Mucosa of stomach (tissue), 1 donor: Measurements from ENCODE around the gene CDKN2B-AS1.

ENCODE experiments used
- H3K27me3 ChIP-seq: one replicate; pipeline ENCODE4 v1.7.0; 2013; ENCODE audit warnings: mild to moderate bottlenecking, low read length; ENCODE audit not compliant: control insufficient read depth, insufficient read depth
- H3K36me3 ChIP-seq: one replicate; pipeline ENCODE4 v1.7.0; 2013; ENCODE audit warnings: low read length; ENCODE audit not compliant: control insufficient read depth, insufficient read depth
- H3K4me1 ChIP-seq: one replicate; pipeline ENCODE4 v1.7.0; 2013; ENCODE audit warnings: mild to moderate bottlenecking, low read length; ENCODE audit not compliant: control insufficient read depth, insufficient read depth
- H3K4me3 ChIP-seq: one replicate; pipeline ENCODE4 v1.7.0; 2013; ENCODE audit warnings: low read length
- H3K9ac ChIP-seq: one replicate; pipeline ENCODE4 v1.7.0; 2013; ENCODE audit warnings: mild to moderate bottlenecking, low read length, moderate library complexity
- H3K9me3 ChIP-seq: one replicate; pipeline ENCODE4 v1.7.0; 2013; ENCODE audit warnings: mild to moderate bottlenecking, low read length, moderate library complexity; ENCODE audit not compliant: control insufficient read depth
- donor health status: Pancreatic carcinoma.

Gene CDKN2B-AS1

GRCh38 chr9:22111176-22111953 lies 116.8 kb downstream of the CDKN2B-AS1 start:
- Histone ChIP-seq H3K36me3 (no peaks in the 10 kb centered on the region), H3K27me3 (no peaks in the 10 kb centered on the region), H3K9me3 (no peaks in the 10 kb centered on the region), H3K4me3 (no peak overlapping the region), H3K4me1 (peaks cover 45% of the 10 kb centered on the region), H3K9ac (no peak overlapping the region)

GRCh38 chr9:22111954-22112247 lies 117.3 kb downstream of the CDKN2B-AS1 start:
- Histone ChIP-seq H3K36me3 (no peaks in the 10 kb centered on the region), H3K9ac (no peak overlapping the region), H3K27me3 (no peaks in the 10 kb centered on the region), H3K9me3 (no peaks in the 10 kb centered on the region), H3K4me1 (peaks cover 42% of the 10 kb centered on the region), H3K4me3 (no peak overlapping the region)

DNA sequence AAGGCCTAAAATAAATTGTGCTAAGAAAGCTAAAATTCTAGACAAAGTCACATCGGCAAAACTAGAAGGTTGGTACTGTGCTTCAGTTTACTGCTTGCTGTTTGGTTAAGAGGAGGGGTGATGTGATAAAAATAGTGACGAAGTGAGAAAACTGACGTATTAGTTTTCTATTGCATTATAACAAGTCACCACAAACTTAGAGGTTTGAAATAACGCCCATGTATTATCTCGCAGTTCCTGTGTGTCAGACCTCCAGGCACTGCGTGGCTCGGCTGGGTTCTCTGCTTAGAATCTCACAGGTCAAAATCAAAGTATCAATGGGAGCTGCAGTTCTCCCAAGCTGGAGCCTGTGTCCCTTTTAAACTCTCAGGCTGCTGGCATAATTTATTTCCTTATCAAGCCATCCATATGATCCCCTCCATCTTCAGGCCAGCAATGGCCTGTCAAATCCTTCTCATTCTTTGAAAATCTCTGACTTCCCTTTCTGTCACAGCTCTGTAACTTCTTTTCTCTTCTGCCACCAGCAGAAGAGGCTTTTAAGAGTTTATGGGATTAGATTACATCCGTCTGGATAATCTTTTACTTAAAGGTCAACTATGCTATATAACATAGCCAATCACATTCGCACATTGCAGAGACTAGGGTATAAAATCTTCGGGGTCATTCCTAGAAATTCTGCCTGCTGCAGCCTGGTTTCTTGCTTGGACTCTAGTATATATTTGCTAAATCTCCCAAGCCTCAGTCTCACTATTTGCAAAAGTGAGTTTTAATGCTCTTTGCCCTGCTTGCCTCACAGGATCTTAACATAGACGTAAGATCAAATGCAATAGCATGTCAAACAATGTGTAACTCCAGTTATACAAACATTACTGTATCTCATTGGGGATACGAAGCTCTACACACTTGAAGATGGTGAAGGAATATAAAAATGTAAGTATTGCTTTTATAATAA lies 118.6 kb downstream of the CDKN2B-AS1 start:
- Histone ChIP-seq H3K4me1 (peaks cover 44% of the 10 kb centered on the region), H3K4me3 (no peak overlapping the region), H3K36me3 (no peaks in the 10 kb centered on the region), H3K9ac (no peak overlapping the region), H3K27me3 (no peaks in the 10 kb centered on the region), H3K9me3 (no peaks in the 10 kb centered on the region)

GRCh38 chr9:22114956-22115355 lies 120.4 kb downstream of the CDKN2B-AS1 start:
- no peaks in the 10 kb centered on the region for H3K27me3 ChIP-seq
- no peak overlapping the region for H3K9ac ChIP-seq
- peaks cover 40% of the 10 kb centered on the region for H3K4me1 ChIP-seq
- no peaks in the 10 kb centered on the region for H3K36me3 ChIP-seq
- no peaks in the 10 kb centered on the region for H3K9me3 ChIP-seq
- H3K4me3 ChIP-seq = no peak overlapping the region

DNA sequence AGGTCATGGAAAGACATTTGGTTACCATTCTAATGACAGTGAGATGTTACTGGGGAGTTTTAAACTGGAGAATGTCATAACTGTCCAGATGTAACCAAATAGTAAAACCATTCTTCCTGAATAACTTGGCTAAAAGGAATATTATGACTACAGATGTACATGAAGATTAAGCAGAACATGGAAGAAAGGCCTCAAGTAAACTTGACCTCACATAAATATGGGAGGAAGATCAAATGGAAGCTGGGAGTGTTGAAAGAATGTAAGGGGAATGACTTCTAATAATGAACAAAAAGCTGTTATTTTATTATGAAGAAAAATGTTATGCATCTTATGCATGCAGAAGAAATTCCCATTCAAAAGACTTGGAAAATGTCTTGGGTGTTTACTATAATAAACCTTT lies 122.2 kb downstream of the CDKN2B-AS1 start:
- Histone ChIP-seq H3K27me3 (no peaks in the 10 kb centered on the region), H3K36me3 (no peaks in the 10 kb centered on the region), H3K4me3 (no peak overlapping the region), H3K9me3 (no peaks in the 10 kb centered on the region), H3K9ac (no peak overlapping the region), H3K4me1 (peaks cover 39% of the 10 kb centered on the region)

- peak overlapping the region; percentile 1 for H3K9ac ChIP-seq
- H3K27me3 ChIP-seq = no peaks in the 10 kb centered on the region
- peaks cover 29% of the 10 kb centered on the region for H3K4me1 ChIP-seq
- no peaks in the 10 kb centered on the region for H3K36me3 ChIP-seq
- H3K9me3 ChIP-seq = no peaks in the 10 kb centered on the region
- no peak overlapping the region for H3K4me3 ChIP-seq
Observed at GRCh38 chr9:22117511-22118384, 123.2 kb downstream of the CDKN2B-AS1 start.

- H3K4me1 ChIP-seq = peaks cover 22% of the 10 kb centered on the region
Observed at GRCh38 chr9:22118810-22119521, 124.4 kb downstream of the CDKN2B-AS1 start.

GRCh38 chr9:22119522-22120158 lies 125.0 kb downstream of the CDKN2B-AS1 start:
- no peaks in the 10 kb centered on the region for H3K27me3 ChIP-seq
- no peak overlapping the region for H3K4me3 ChIP-seq
- no peak overlapping the region for H3K9ac ChIP-seq
- H3K4me1 ChIP-seq = peaks cover 22% of the 10 kb centered on the region
- H3K36me3 ChIP-seq = no peaks in the 10 kb centered on the region
- H3K9me3 ChIP-seq = no peaks in the 10 kb centered on the region

More at GRCh38 chr9:22118810-22119521, 124.4 kb downstream of the CDKN2B-AS1 start:
- H3K9me3 ChIP-seq = no peaks in the 10 kb centered on the region
- no peak overlapping the region for H3K4me3 ChIP-seq
- H3K27me3 ChIP-seq = no peaks in the 10 kb centered on the region
- H3K36me3 ChIP-seq = no peaks in the 10 kb centered on the region
- H3K9ac ChIP-seq = no peak overlapping the region

DNA sequence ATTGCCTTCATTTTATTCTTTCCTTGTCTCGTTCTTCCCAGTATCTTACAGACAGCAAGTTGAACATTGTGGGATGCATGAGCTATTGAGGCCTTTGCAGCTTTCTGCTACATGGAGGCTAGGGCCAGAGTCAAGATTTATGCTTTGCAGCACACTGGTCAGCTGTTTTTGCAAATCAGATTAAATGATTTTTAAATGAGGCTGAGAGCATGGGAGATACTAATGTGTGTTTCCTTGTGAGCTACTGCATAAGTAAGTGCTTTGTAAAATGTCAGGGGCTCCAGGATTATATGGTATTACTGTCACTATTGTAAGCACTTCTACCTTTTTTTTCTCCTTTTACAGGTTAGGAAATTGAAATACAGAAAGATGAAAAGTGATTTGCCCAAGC lies 125.6 kb downstream of the CDKN2B-AS1 start:
- Histone ChIP-seq H3K36me3 (no peaks in the 10 kb centered on the region), H3K27me3 (no peaks in the 10 kb centered on the region), H3K9ac (no peak overlapping the region), H3K9me3 (no peaks in the 10 kb centered on the region), H3K4me1 (peaks cover 22% of the 10 kb centered on the region), H3K4me3 (no peak overlapping the region)

- H3K9me3 ChIP-seq = no peaks in the 10 kb centered on the region
- no peaks in the 10 kb centered on the region for H3K36me3 ChIP-seq
- H3K4me1 ChIP-seq = peaks cover 22% of the 10 kb centered on the region
- no peak overlapping the region for H3K4me3 ChIP-seq
- no peaks in the 10 kb centered on the region for H3K27me3 ChIP-seq
- no peak overlapping the region for H3K9ac ChIP-seq
Observed at GRCh38 chr9:22120595-22120994, 126.0 kb downstream of the CDKN2B-AS1 start.
